SU-DHL-6 (cell line): ENCODE data around the gene IFI16.

Source experiments
- EZH2phosphoT487 ChIP-seq: fragments of 200-600 bp; sonication (generic), shearing (Covaris generic); conservative IDR thresholded peaks from 2 replicates; pipeline ENCODE4 v1.6.1; 2018; ENCODE audit warnings: mild to moderate bottlenecking, antibody characterized with exemption, low read length, moderate library complexity, mixed read lengths
- TF ChIP-seq, protein P1 (sequence below): fragments of 200-600 bp; sonication (generic); IDR thresholded peaks from one replicate; pipeline ENCODE4 v1.5.1; 2017; ENCODE audit warnings: antibody characterized with exemption, mild to moderate bottlenecking, low read length, moderate library complexity; ENCODE audit not compliant: insufficient read depth, poor library complexity, severe bottlenecking

DNA sequence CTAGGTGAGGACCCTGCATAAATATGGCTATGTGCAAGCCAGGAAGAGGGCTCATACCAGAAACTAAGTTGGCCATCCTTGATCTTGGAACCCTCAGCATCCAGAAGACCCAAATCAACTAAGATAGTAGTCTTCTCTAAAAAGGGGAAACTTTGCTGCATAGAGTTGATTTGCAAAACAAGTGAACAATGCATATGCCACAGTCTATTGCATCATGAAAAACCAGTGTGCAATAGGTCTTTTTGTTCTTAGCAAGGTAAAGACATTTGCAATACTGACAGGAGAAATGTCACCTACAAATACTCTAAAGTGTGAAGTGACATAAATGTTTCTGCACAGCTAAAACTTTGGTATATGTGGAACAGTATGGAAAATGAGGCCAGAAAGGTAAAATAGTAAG is 2.0 kb upstream of the IFI16 start:
- TF ChIP-seq EZH2phosphoT487, result no peak
- TF ChIP-seq, protein P1, sequence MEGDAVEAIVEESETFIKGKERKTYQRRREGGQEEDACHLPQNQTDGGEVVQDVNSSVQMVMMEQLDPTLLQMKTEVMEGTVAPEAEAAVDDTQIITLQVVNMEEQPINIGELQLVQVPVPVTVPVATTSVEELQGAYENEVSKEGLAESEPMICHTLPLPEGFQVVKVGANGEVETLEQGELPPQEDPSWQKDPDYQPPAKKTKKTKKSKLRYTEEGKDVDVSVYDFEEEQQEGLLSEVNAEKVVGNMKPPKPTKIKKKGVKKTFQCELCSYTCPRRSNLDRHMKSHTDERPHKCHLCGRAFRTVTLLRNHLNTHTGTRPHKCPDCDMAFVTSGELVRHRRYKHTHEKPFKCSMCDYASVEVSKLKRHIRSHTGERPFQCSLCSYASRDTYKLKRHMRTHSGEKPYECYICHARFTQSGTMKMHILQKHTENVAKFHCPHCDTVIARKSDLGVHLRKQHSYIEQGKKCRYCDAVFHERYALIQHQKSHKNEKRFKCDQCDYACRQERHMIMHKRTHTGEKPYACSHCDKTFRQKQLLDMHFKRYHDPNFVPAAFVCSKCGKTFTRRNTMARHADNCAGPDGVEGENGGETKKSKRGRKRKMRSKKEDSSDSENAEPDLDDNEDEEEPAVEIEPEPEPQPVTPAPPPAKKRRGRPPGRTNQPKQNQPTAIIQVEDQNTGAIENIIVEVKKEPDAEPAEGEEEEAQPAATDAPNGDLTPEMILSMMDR, result no peak
